ENCODE data around the gene SLC30A3.

The SLC30A3 gene

GRCh38 chr2:27222407-27222806 is 40.4 kb downstream of the SLC30A3 start:
- Histone ChIP-seq H3K27me3 (replicated peaks; ENCODE audit: control insufficient read depth, insufficient read depth, low read length) (no peaks in the 10 kb centered on the region), H3K9ac (ENCODE audit: low read length) (no peak overlapping the region), H3K9me3 (ENCODE audit: control insufficient read depth, low read length) (no peaks in the 10 kb centered on the region), H3K4me3 (ENCODE audit: low read length) (no peak overlapping the region), H3K36me3 (ENCODE audit: control insufficient read depth, insufficient read depth, low read length, severe bottlenecking) (peaks cover 80% of the 10 kb centered on the region), H3K4me1 (ENCODE audit: control insufficient read depth, insufficient read depth, low read length) (peaks cover 7% of the 10 kb centered on the region)
- no peak for DNase-seq (ENCODE audit: low read depth)

- Histone ChIP-seq H3K9ac (ENCODE audit: low read length) (no peak overlapping the region), H3K36me3 (ENCODE audit: control insufficient read depth, insufficient read depth, low read length, severe bottlenecking) (peaks cover 73% of the 10 kb centered on the region)
Measured at GRCh38 chr2:27221166-27221565, 41.7 kb downstream of the SLC30A3 start.

GRCh38 chr2:27220091-27220490 is 42.8 kb downstream of the SLC30A3 start:
- Histone ChIP-seq H3K27me3 (replicated peaks; ENCODE audit: control insufficient read depth, insufficient read depth, low read length) (no peaks in the 10 kb centered on the region), H3K36me3 (ENCODE audit: control insufficient read depth, insufficient read depth, low read length, severe bottlenecking) (peaks cover 71% of the 10 kb centered on the region), H3K4me1 (ENCODE audit: control insufficient read depth, insufficient read depth, low read length) (peaks cover 12% of the 10 kb centered on the region), H3K9me3 (ENCODE audit: control insufficient read depth, low read length) (no peaks in the 10 kb centered on the region), H3K4me3 (ENCODE audit: low read length) (no peak overlapping the region), H3K9ac (ENCODE audit: low read length) (no peak overlapping the region)
- DNase-seq (ENCODE audit: low read depth), result no peak

More at GRCh38 chr2:27221166-27221565, 41.7 kb downstream of the SLC30A3 start:
- H3K27me3 ChIP-seq (replicated peaks; ENCODE audit: control insufficient read depth, insufficient read depth, low read length), result no peaks in the 10 kb centered on the region
- no peaks in the 10 kb centered on the region for H3K9me3 ChIP-seq (ENCODE audit: control insufficient read depth, low read length)
- DNase-seq (ENCODE audit: low read depth), result no peak
- no peak overlapping the region for H3K4me3 ChIP-seq (ENCODE audit: low read length)
- H3K4me1 ChIP-seq (ENCODE audit: control insufficient read depth, insufficient read depth, low read length), result peaks cover 12% of the 10 kb centered on the region

- peaks cover 62% of the 10 kb centered on the region for H3K36me3 ChIP-seq (ENCODE audit: control insufficient read depth, insufficient read depth, low read length, severe bottlenecking)
- H3K9me3 ChIP-seq (ENCODE audit: control insufficient read depth, low read length), result no peaks in the 10 kb centered on the region
- no peak overlapping the region for H3K9ac ChIP-seq (ENCODE audit: low read length)
- no peaks in the 10 kb centered on the region for H3K27me3 ChIP-seq (replicated peaks; ENCODE audit: control insufficient read depth, insufficient read depth, low read length)
- H3K4me3 ChIP-seq (ENCODE audit: low read length), result no peak overlapping the region
- peaks cover 12% of the 10 kb centered on the region for H3K4me1 ChIP-seq (ENCODE audit: control insufficient read depth, insufficient read depth, low read length)
- no peak for DNase-seq (ENCODE audit: low read depth)
Measured at GRCh38 chr2:27219091-27219490, 43.8 kb downstream of the SLC30A3 start.

- Histone ChIP-seq H3K36me3 (ENCODE audit: control insufficient read depth, insufficient read depth, low read length, severe bottlenecking) (peaks cover 57% of the 10 kb centered on the region), H3K9me3 (ENCODE audit: control insufficient read depth, low read length) (no peaks in the 10 kb centered on the region), H3K27me3 (replicated peaks; ENCODE audit: control insufficient read depth, insufficient read depth, low read length) (no peaks in the 10 kb centered on the region), H3K4me1 (ENCODE audit: control insufficient read depth, insufficient read depth, low read length) (peaks cover 13% of the 10 kb centered on the region), H3K9ac (ENCODE audit: low read length) (peak overlapping the region; percentile 93), H3K4me3 (ENCODE audit: low read length) (no peak overlapping the region)
- no peak for DNase-seq (ENCODE audit: low read depth)
Measured at GRCh38 chr2:27218614-27219013, 44.2 kb downstream of the SLC30A3 start.

- peak; percentile 96 for DNase-seq (ENCODE audit: low read depth)
- Histone ChIP-seq H3K9ac (ENCODE audit: low read length) (peak within 1 kb of the TSS; percentile 93), H3K9me3 (ENCODE audit: control insufficient read depth, low read length) (no peaks in the 10 kb centered on the region), H3K4me1 (ENCODE audit: control insufficient read depth, insufficient read depth, low read length) (peaks cover 21% of the 10 kb centered on the region), H3K4me3 (ENCODE audit: low read length) (peak within 1 kb of the TSS; percentile 91), H3K27me3 (replicated peaks; ENCODE audit: control insufficient read depth, insufficient read depth, low read length) (no peaks in the 10 kb centered on the region), H3K36me3 (ENCODE audit: control insufficient read depth, insufficient read depth, low read length, severe bottlenecking) (peaks cover 45% of the 10 kb centered on the region)
Measured at GRCh38 chr2:27217173-27218121, 45.4 kb downstream of the SLC30A3 start, which contains the start of gene CAD. Gene CAD (plus strand): TSS chr2:27217369. CDS start chr2:27217552, 183 bp downstream.

GRCh38 chr2:27216416-27217137 is 46.3 kb downstream of the SLC30A3 start:
- no peak for DNase-seq (ENCODE audit: low read depth)
- H3K9ac ChIP-seq (ENCODE audit: low read length), result peak overlapping the region; percentile 93
- no peaks in the 10 kb centered on the region for H3K9me3 ChIP-seq (ENCODE audit: control insufficient read depth, low read length)
- peak overlapping the region; percentile 91 for H3K4me3 ChIP-seq (ENCODE audit: low read length)
- H3K27me3 ChIP-seq (replicated peaks; ENCODE audit: control insufficient read depth, insufficient read depth, low read length), result no peaks in the 10 kb centered on the region
- peaks cover 36% of the 10 kb centered on the region for H3K36me3 ChIP-seq (ENCODE audit: control insufficient read depth, insufficient read depth, low read length, severe bottlenecking)
- H3K4me1 ChIP-seq (ENCODE audit: control insufficient read depth, insufficient read depth, low read length), result peaks cover 21% of the 10 kb centered on the region

- Histone ChIP-seq H3K4me1 (ENCODE audit: control insufficient read depth, insufficient read depth, low read length) (peaks cover 30% of the 10 kb centered on the region), H3K9ac (ENCODE audit: low read length) (no peak overlapping the region), H3K9me3 (ENCODE audit: control insufficient read depth, low read length) (no peaks in the 10 kb centered on the region), H3K27me3 (replicated peaks; ENCODE audit: control insufficient read depth, insufficient read depth, low read length) (no peaks in the 10 kb centered on the region), H3K4me3 (ENCODE audit: low read length) (no peak overlapping the region), H3K36me3 (ENCODE audit: control insufficient read depth, insufficient read depth, low read length, severe bottlenecking) (peaks cover 23% of the 10 kb centered on the region)
- no peak for DNase-seq (ENCODE audit: low read depth)
Measured at GRCh38 chr2:27214941-27215340, 47.9 kb downstream of the SLC30A3 start.

- DNase-seq (ENCODE audit: low read depth), result peak; percentile 86
- no peaks in the 10 kb centered on the region for H3K9me3 ChIP-seq (ENCODE audit: control insufficient read depth, low read length)
- H3K4me3 ChIP-seq (ENCODE audit: low read length), result peak overlapping the region; percentile 95
- peak overlapping the region; percentile 99 for H3K9ac ChIP-seq (ENCODE audit: low read length)
- H3K27me3 ChIP-seq (replicated peaks; ENCODE audit: control insufficient read depth, insufficient read depth, low read length), result no peaks in the 10 kb centered on the region
- peaks cover 30% of the 10 kb centered on the region for H3K36me3 ChIP-seq (ENCODE audit: control insufficient read depth, insufficient read depth, low read length, severe bottlenecking)
- peaks cover 43% of the 10 kb centered on the region for H3K4me1 ChIP-seq (ENCODE audit: control insufficient read depth, insufficient read depth, low read length)
Measured at GRCh38 chr2:27212626-27213471, 50.0 kb downstream of the SLC30A3 start.

- Histone ChIP-seq H3K4me1 (ENCODE audit: control insufficient read depth, insufficient read depth, low read length) (peaks cover 46% of the 10 kb centered on the region), H3K9ac (ENCODE audit: low read length) (peak within 1 kb of the TSS; percentile 99), H3K36me3 (ENCODE audit: control insufficient read depth, insufficient read depth, low read length, severe bottlenecking) (peaks cover 38% of the 10 kb centered on the region), H3K27me3 (replicated peaks; ENCODE audit: control insufficient read depth, insufficient read depth, low read length) (no peaks in the 10 kb centered on the region), H3K4me3 (ENCODE audit: low read length) (peak within 1 kb of the TSS; percentile 95), H3K9me3 (ENCODE audit: control insufficient read depth, low read length) (no peaks in the 10 kb centered on the region)
- peak; percentile 96 for DNase-seq (ENCODE audit: low read depth)
Measured at GRCh38 chr2:27211943-27212625, 50.8 kb downstream of the SLC30A3 start, which contains the start of the genes ATRAID and SLC5A6. Gene ATRAID (plus strand): TSS chr2:27212041. CDS start chr2:27212369, 328 bp downstream. Gene SLC5A6 (minus strand): TSS chr2:27212268. CDS start chr2:27207650, 4,618 bp downstream.

Measured in adipocyte (in vitro differentiated cells).